Gastroesophageal sphincter (tissue), 3 donors: Measurements from ENCODE around the gene KIF12.

Experiments
- POLR2AphosphoS5 ChIP-seq: sonication (generic); formaldehyde crosslinking; IDR thresholded peaks from one replicate; pipeline ENCODE4 v1.6.1; 2017; ENCODE audit warnings: antibody characterized with exemption
- TF ChIP-seq, protein P1 (sequence below), 4 experiments: fragments of 200-600 bp in 2 of 4; fragments of 450-650 bp in 2 of 4; sonication (generic) in 1 of 4; IDR thresholded peaks; one replicate each; pipeline ENCODE4 v1.5.1; 2017 to 2019; ENCODE audit warnings: antibody characterized with exemption in 4 of 4, mild to moderate bottlenecking in 2 of 4, moderate library complexity in 2 of 4

DNA sequence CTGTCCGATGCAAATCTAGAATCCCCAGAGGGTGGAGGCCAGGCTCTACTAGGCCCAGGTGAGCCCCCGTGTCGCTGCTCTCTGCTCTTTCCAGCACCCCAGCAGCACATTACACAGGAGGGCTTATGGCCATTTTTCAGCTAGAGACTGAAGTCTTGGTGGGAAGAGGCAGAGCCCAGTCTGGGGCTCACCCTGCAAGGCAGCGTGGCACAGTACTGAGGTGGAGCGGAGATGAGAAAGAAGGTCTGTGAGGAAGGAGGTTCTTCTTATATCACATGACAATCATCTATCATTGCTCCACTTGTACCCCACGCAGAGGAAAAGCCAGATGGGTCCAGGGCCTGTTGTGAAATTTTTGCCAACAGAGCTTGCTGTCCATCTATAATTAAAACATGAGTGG lies 10.0 kb upstream of the KIF12 start:
- TF ChIP-seq, protein P1, sequence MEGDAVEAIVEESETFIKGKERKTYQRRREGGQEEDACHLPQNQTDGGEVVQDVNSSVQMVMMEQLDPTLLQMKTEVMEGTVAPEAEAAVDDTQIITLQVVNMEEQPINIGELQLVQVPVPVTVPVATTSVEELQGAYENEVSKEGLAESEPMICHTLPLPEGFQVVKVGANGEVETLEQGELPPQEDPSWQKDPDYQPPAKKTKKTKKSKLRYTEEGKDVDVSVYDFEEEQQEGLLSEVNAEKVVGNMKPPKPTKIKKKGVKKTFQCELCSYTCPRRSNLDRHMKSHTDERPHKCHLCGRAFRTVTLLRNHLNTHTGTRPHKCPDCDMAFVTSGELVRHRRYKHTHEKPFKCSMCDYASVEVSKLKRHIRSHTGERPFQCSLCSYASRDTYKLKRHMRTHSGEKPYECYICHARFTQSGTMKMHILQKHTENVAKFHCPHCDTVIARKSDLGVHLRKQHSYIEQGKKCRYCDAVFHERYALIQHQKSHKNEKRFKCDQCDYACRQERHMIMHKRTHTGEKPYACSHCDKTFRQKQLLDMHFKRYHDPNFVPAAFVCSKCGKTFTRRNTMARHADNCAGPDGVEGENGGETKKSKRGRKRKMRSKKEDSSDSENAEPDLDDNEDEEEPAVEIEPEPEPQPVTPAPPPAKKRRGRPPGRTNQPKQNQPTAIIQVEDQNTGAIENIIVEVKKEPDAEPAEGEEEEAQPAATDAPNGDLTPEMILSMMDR (IDR thresholded peaks at IDR 0.05) = no peak
- TF ChIP-seq POLR2AphosphoS5 = no peak
